ENCODE data around the gene MBD4. TPM values are rescaled to one million over a fixed set of nuclear protein-coding genes. Genes with fewer than 3 reads are reported as not detected.

MBD4 gene
- total RNA-seq, 2 experiments from 2014 or later, result 47.1 to 47.4 TPM

DNA sequence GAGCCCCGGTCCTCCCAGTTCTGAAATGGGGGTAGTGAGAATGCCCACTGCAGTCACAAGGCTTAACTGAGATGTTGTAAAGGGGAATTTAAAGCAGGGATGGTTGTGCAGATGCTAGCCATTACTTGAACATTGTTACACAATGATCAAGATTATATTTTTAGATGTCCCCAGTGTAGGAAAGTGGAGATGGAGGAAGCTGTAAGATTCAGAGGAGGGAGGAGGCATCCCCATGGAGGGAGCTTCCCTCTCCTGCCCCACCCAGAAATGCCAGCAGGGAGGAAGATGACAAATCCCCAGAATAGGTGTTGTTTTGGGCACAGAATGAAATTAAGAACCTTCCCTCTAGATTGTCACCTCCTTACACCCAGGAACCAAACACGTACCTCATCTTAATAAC is 57.4 kb downstream of the MBD4 start:
- Mint-ChIP-seq H3K27ac (no peak overlapping the region), H3K9me3 (no peaks in the 10 kb centered on the region), H3K4me1 (no peaks in the 10 kb centered on the region), H3K36me3 (ENCODE audit: low read depth) (peaks cover 12% of the 10 kb centered on the region), H3K27me3 (no peaks in the 10 kb centered on the region), H3K4me3 (no peak overlapping the region)
- ChIA-PET POLR2A (no interaction called here), CTCF (interaction anchor here (1.4 to 2.2 kb wide), 3 partner anchors 18 to 129 kb away, joined by 4 to 9 read pairs (median 4); no protein-coding TSS in a partner anchor)
- no peak for DNase-seq

Other genes starting within 250 kb of the MBD4 start
- gene COPG1, start 190.3 kb downstream of the MBD4 start, total RNA-seq, result 100 to 1,000 TPM; 157 TPM
- gene HMCES, start 161.1 kb downstream of the MBD4 start, total RNA-seq, result 10 to 100 TPM; 45.7 to 50.1 TPM
- gene EFCAB12, start 11.3 kb downstream of the MBD4 start, total RNA-seq, result under 1 TPM; 0.65 to 0.98 TPM
- gene IFT122, start 276 bp upstream of the MBD4 start, total RNA-seq, result 10 to 100 TPM; 22.6 to 22.8 TPM
- gene RHO, start 88.7 kb upstream of the MBD4 start, total RNA-seq, result not detected
- not detected for gene H1-8, start 103.2 kb upstream of the MBD4 start, total RNA-seq
- 10 to 100 TPM; 13.4 to 18.0 TPM for gene PLXND1, start 166.7 kb upstream of the MBD4 start, total RNA-seq